ENCODE results near the gene DCAF12.

Gene DCAF12

GRCh38 chr9:34106110-34106509, 20.4 kb downstream of the DCAF12 start:
- no peak overlapping the region for H3K4me3 ChIP-seq (ENCODE audit: low read length in 2 of 2)
- no peak overlapping the region for H2BK12ac ChIP-seq (ENCODE audit: low read length)
- no peak overlapping the region for H2AFZ ChIP-seq (ENCODE audit: low read length)
- H2BK120ac ChIP-seq (ENCODE audit: low read depth, low read length): no peak overlapping the region
- H3K36me3 ChIP-seq (replicated peaks in 1 of 2; ENCODE audit: control insufficient read depth in 2 of 2, insufficient read depth in 2 of 2, low read length in 2 of 2): peaks cover 32 to 88% of the 10 kb centered on the region in 2 donors
- no peak overlapping the region for H3K4ac ChIP-seq (ENCODE audit: low read length)
- peaks cover 6% of the 10 kb centered on the region for H3K79me1 ChIP-seq (ENCODE audit: low read depth, low read length)
- no peak overlapping the region for H3K14ac ChIP-seq (ENCODE audit: low read length)
- no peak overlapping the region for H4K91ac ChIP-seq (ENCODE audit: low read depth, low read length, poor library complexity)
- H3K9ac ChIP-seq (ENCODE audit: low read depth, low read length, poor library complexity): no peak overlapping the region
- no peaks in the 10 kb centered on the region for H3K9me3 ChIP-seq (replicated peaks in 1 of 2; ENCODE audit: control insufficient read depth in 2 of 2, insufficient read depth in 1 of 2, low read depth in 1 of 2, low read length in 2 of 2)
- no peak overlapping the region for H2BK5ac ChIP-seq (ENCODE audit: low read length)
- H3K23ac ChIP-seq (ENCODE audit: low read depth, low read length, poor library complexity): no peak overlapping the region
- H3K18ac ChIP-seq (ENCODE audit: low read length): no peak overlapping the region
- H3K4me2 ChIP-seq (ENCODE audit: insufficient read depth, low read length, poor library complexity, severe bottlenecking): no peak overlapping the region
- no peaks in the 10 kb centered on the region for H3K27me3 ChIP-seq (ENCODE audit: control insufficient read depth in 3 of 3, insufficient read depth in 3 of 3, low read depth in 1 of 3, low read length in 3 of 3)
- no peak overlapping the region for H4K8ac ChIP-seq (ENCODE audit: low read depth, low read length)
- no peak overlapping the region for H2AK5ac ChIP-seq (ENCODE audit: low read depth, low read length)
- no peak overlapping the region for H3K27ac ChIP-seq (replicated peaks; ENCODE audit: low read length)
- no CpG with 5 or more reads among the region's 5 CpGs for WGBS, 2 donors (ENCODE audit: extremely low coverage in 2 of 2, insufficient read length in 2 of 2, insufficient replicate concordance in 1 of 2)
- no peaks in the 10 kb centered on the region for H3K4me1 ChIP-seq (ENCODE audit: control insufficient read depth in 2 of 2, insufficient read depth in 1 of 2, low read depth in 1 of 2, low read length in 2 of 2)
- H2BK15ac ChIP-seq (ENCODE audit: low read length): no peak overlapping the region
- DNase-seq (ENCODE audit: low spot score): no peak

- H3K27me3 ChIP-seq (ENCODE audit: control insufficient read depth in 3 of 3, insufficient read depth in 3 of 3, low read depth in 1 of 3, low read length in 3 of 3): no peaks in the 10 kb centered on the region
- no peak overlapping the region for H3K4me3 ChIP-seq (ENCODE audit: low read length in 2 of 2)
- no peak overlapping the region for H3K9ac ChIP-seq (ENCODE audit: low read depth, low read length, poor library complexity)
- H3K4me1 ChIP-seq (ENCODE audit: control insufficient read depth in 2 of 2, insufficient read depth in 1 of 2, low read depth in 1 of 2, low read length in 2 of 2): no peaks in the 10 kb centered on the region
- H2BK15ac ChIP-seq (ENCODE audit: low read length): no peak overlapping the region
- no peak overlapping the region for H2BK12ac ChIP-seq (ENCODE audit: low read length)
- H3K23ac ChIP-seq (ENCODE audit: low read depth, low read length, poor library complexity): no peak overlapping the region
- no peak overlapping the region for H4K8ac ChIP-seq (ENCODE audit: low read depth, low read length)
- no CpG with 5 or more reads among the region's 11 CpGs for WGBS, 2 donors (ENCODE audit: extremely low coverage in 2 of 2, insufficient read length in 2 of 2, insufficient replicate concordance in 1 of 2)
- no peak overlapping the region for H3K14ac ChIP-seq (ENCODE audit: low read length)
- H2AFZ ChIP-seq (ENCODE audit: low read length): no peak overlapping the region
- H3K79me1 ChIP-seq (ENCODE audit: low read depth, low read length): no peaks in the 10 kb centered on the region
- no peak overlapping the region for H3K27ac ChIP-seq (replicated peaks; ENCODE audit: low read length)
- no peak overlapping the region for H3K4ac ChIP-seq (ENCODE audit: low read length)
- no peak overlapping the region for H2BK120ac ChIP-seq (ENCODE audit: low read depth, low read length)
- H4K91ac ChIP-seq (ENCODE audit: low read depth, low read length, poor library complexity): no peak overlapping the region
- no peak overlapping the region for H2BK5ac ChIP-seq (ENCODE audit: low read length)
- no peak overlapping the region for H2AK5ac ChIP-seq (ENCODE audit: low read depth, low read length)
- no peaks in the 10 kb centered on the region for H3K9me3 ChIP-seq (replicated peaks in 1 of 2; ENCODE audit: control insufficient read depth in 2 of 2, insufficient read depth in 1 of 2, low read depth in 1 of 2, low read length in 2 of 2)
- H3K36me3 ChIP-seq (replicated peaks in 1 of 2; ENCODE audit: control insufficient read depth in 2 of 2, insufficient read depth in 2 of 2, low read length in 2 of 2): peaks cover 28 to 93% of the 10 kb centered on the region in 2 donors
- no peak for DNase-seq (ENCODE audit: low spot score)
- no peak overlapping the region for H3K18ac ChIP-seq (ENCODE audit: low read length)
- H3K4me2 ChIP-seq (ENCODE audit: insufficient read depth, low read length, poor library complexity, severe bottlenecking): no peak overlapping the region
Measured at GRCh38 chr9:34102796-34103195, 23.7 kb downstream of the DCAF12 start.

GRCh38 chr9:34098307-34098706, 28.2 kb downstream of the DCAF12 start:
- Histone ChIP-seq H2BK5ac (ENCODE audit: low read length) (no peak overlapping the region), H2AK5ac (ENCODE audit: low read depth, low read length) (no peak overlapping the region), H2BK120ac (ENCODE audit: low read depth, low read length) (no peak overlapping the region), H3K18ac (ENCODE audit: low read length) (no peak overlapping the region), H2AFZ (ENCODE audit: low read length) (no peak overlapping the region), H3K36me3 (replicated peaks in 1 of 2; ENCODE audit: control insufficient read depth in 2 of 2, insufficient read depth in 2 of 2, low read length in 2 of 2) (peaks cover 33 to 89% of the 10 kb centered on the region in 2 donors), H3K4me1 (ENCODE audit: control insufficient read depth in 2 of 2, insufficient read depth in 1 of 2, low read depth in 1 of 2, low read length in 2 of 2) (no peaks in the 10 kb centered on the region), H3K23ac (ENCODE audit: low read depth, low read length, poor library complexity) (no peak overlapping the region), H2BK12ac (ENCODE audit: low read length) (no peak overlapping the region), H4K8ac (ENCODE audit: low read depth, low read length) (no peak overlapping the region), H2BK15ac (ENCODE audit: low read length) (no peak overlapping the region), H3K4me2 (ENCODE audit: insufficient read depth, low read length, poor library complexity, severe bottlenecking) (no peak overlapping the region), H3K4me3 (ENCODE audit: low read length in 2 of 2) (no peak overlapping the region), H3K14ac (ENCODE audit: low read length) (no peak overlapping the region), H3K4ac (ENCODE audit: low read length) (no peak overlapping the region), H4K91ac (ENCODE audit: low read depth, low read length, poor library complexity) (no peak overlapping the region), H3K27me3 (ENCODE audit: control insufficient read depth in 3 of 3, insufficient read depth in 3 of 3, low read depth in 1 of 3, low read length in 3 of 3) (no peaks in the 10 kb centered on the region), H3K9ac (ENCODE audit: low read depth, low read length, poor library complexity) (no peak overlapping the region), H3K79me1 (ENCODE audit: low read depth, low read length) (no peaks in the 10 kb centered on the region), H3K9me3 (replicated peaks in 1 of 2; ENCODE audit: control insufficient read depth in 2 of 2, insufficient read depth in 1 of 2, low read depth in 1 of 2, low read length in 2 of 2) (no peaks in the 10 kb centered on the region), H3K27ac (replicated peaks; ENCODE audit: low read length) (no peak overlapping the region)
- DNase-seq (ENCODE audit: low spot score): no peak
- no CpG with 5 or more reads among the region's 5 CpGs for WGBS, 2 donors (ENCODE audit: extremely low coverage in 2 of 2, insufficient read length in 2 of 2, insufficient replicate concordance in 1 of 2)

- H3K9me3 ChIP-seq (replicated peaks in 1 of 2; ENCODE audit: control insufficient read depth in 2 of 2, insufficient read depth in 1 of 2, low read depth in 1 of 2, low read length in 2 of 2): no peaks in the 10 kb centered on the region
- no peak overlapping the region for H4K8ac ChIP-seq (ENCODE audit: low read depth, low read length)
- no peak overlapping the region for H3K14ac ChIP-seq (ENCODE audit: low read length)
- no peak overlapping the region for H2AFZ ChIP-seq (ENCODE audit: low read length)
- no peak overlapping the region for H3K23ac ChIP-seq (ENCODE audit: low read depth, low read length, poor library complexity)
- H2BK5ac ChIP-seq (ENCODE audit: low read length): no peak overlapping the region
- peaks cover 37 to 89% of the 10 kb centered on the region in 2 donors for H3K36me3 ChIP-seq (replicated peaks in 1 of 2; ENCODE audit: control insufficient read depth in 2 of 2, insufficient read depth in 2 of 2, low read length in 2 of 2)
- H3K4ac ChIP-seq (ENCODE audit: low read length): no peak overlapping the region
- no peak overlapping the region for H3K4me3 ChIP-seq (ENCODE audit: low read length in 2 of 2)
- no peak overlapping the region for H3K9ac ChIP-seq (ENCODE audit: low read depth, low read length, poor library complexity)
- H2BK120ac ChIP-seq (ENCODE audit: low read depth, low read length): no peak overlapping the region
- no peaks in the 10 kb centered on the region for H3K27me3 ChIP-seq (ENCODE audit: control insufficient read depth in 3 of 3, insufficient read depth in 3 of 3, low read depth in 1 of 3, low read length in 3 of 3)
- no peak overlapping the region for H2BK12ac ChIP-seq (ENCODE audit: low read length)
- H3K4me1 ChIP-seq (ENCODE audit: control insufficient read depth in 2 of 2, insufficient read depth in 1 of 2, low read depth in 1 of 2, low read length in 2 of 2): no peaks in the 10 kb centered on the region
- H3K27ac ChIP-seq (replicated peaks; ENCODE audit: low read length): no peak overlapping the region
- H2AK5ac ChIP-seq (ENCODE audit: low read depth, low read length): no peak overlapping the region
- H2BK15ac ChIP-seq (ENCODE audit: low read length): no peak overlapping the region
- no peak overlapping the region for H4K91ac ChIP-seq (ENCODE audit: low read depth, low read length, poor library complexity)
- no CpG with 5 or more reads among the region's 1 CpG for WGBS, 2 donors (ENCODE audit: extremely low coverage in 2 of 2, insufficient read length in 2 of 2, insufficient replicate concordance in 1 of 2)
- DNase-seq (ENCODE audit: low spot score): no peak
- no peak overlapping the region for H3K4me2 ChIP-seq (ENCODE audit: insufficient read depth, low read length, poor library complexity, severe bottlenecking)
- no peak overlapping the region for H3K18ac ChIP-seq (ENCODE audit: low read length)
- no peaks in the 10 kb centered on the region for H3K79me1 ChIP-seq (ENCODE audit: low read depth, low read length)
Measured at GRCh38 chr9:34097865-34098264, 28.6 kb downstream of the DCAF12 start.

All from neuronal stem cell (in vitro differentiated cells).